PC-3 (cell line): ENCODE measurements around the gene CRHBP. TPM values are rescaled to one million over a fixed set of nuclear protein-coding genes. Genes with fewer than 3 reads are reported as not detected.

Experiments used
- ATAC-seq: fragments of 200-7000 bp; cut with Tn5 transposase; 2 replicates; pipeline ENCODE4 v1.9.1; 2020; ENCODE audit warnings: mild to moderate bottlenecking, moderate library complexity
- BruUV-seq: library from RNA; stranded (reverse); fragments of 400-500 nt; replicated peaks from 2 replicates; lab custom pipeline; 2021; lab: Mats Ljungman, UMichigan
- CTCF ChIA-PET: fragments of 300-600 bp; sonication (Branson Sonifier 250); formaldehyde crosslinking; loops from one replicate; lab custom pipeline; 2022; ENCODE audit warnings: antibody characterized with exemption; lab: Charles Lee
- POLR2A ChIA-PET: fragments of 300-600 bp; sonication (Branson Sonifier 250); formaldehyde crosslinking; loops from one replicate; lab custom pipeline; 2022; ENCODE audit warnings: antibody characterized with exemption; ENCODE audit not compliant: unreplicated experiment; lab: Charles Lee
- DNase-seq: peaks from one replicate; pipeline ENCODE4 v3.0.0-alpha.2; 2015
- H2AFZ ChIP-seq: fragments of 300-600 bp; sonication (generic); 2 replicates; pipeline ENCODE4 v1.6.0; 2016; ENCODE audit warnings: antibody characterized with exemption, low read length
- H3F3A ChIP-seq: fragments of 300-600 bp; sonication (generic); one replicate; pipeline ENCODE4 v1.6.0; 2017; ENCODE audit warnings: antibody characterized with exemption, low read length, control low read depth, mild to moderate bottlenecking; ENCODE audit not compliant: unreplicated experiment
- H3K27ac ChIP-seq: fragments of 300-600 bp; sonication (generic); 2 replicates; pipeline ENCODE4 v1.5.1; 2016; ENCODE audit warnings: mild to moderate bottlenecking, low read length
- H3K27me3 ChIP-seq: fragments of 300-600 bp; sonication (generic); 2 replicates; pipeline ENCODE4 v1.6.1; 2016; ENCODE audit warnings: low read length, mixed read lengths
- H3K36me3 ChIP-seq: fragments of 300-600 bp; sonication (generic); 2 replicates; pipeline ENCODE4 v1.6.1; 2016; ENCODE audit warnings: low read depth, mixed run types, low read length, mixed read lengths
- H3K4me1 ChIP-seq: fragments of 300-600 bp; sonication (generic); 2 replicates; pipeline ENCODE4 v1.5.1; 2016; ENCODE audit warnings: low read length; ENCODE audit not compliant: insufficient read depth
- H3K4me2 ChIP-seq: fragments of 300-600 bp; sonication (generic); 2 replicates; pipeline ENCODE4 v1.6.0; 2016; ENCODE audit warnings: low read length
- H3K4me3 ChIP-seq: fragments of 300-600 bp; sonication (generic); 2 replicates; pipeline ENCODE4 v1.5.1; 2016; ENCODE audit warnings: mild to moderate bottlenecking, low read length, mixed read lengths
- H3K79me2 ChIP-seq: fragments of 300-600 bp; sonication (generic); 2 replicates; pipeline ENCODE4 v1.6.1; 2017; ENCODE audit warnings: low read length, mixed read lengths
- H3K9ac ChIP-seq: fragments of 300-600 bp; sonication (generic); 2 replicates; pipeline ENCODE4 v1.6.0; 2016; ENCODE audit warnings: mild to moderate bottlenecking, low read length
- H3K9me2 ChIP-seq: fragments of 300-600 bp; sonication (generic); replicated peaks from 2 replicates; pipeline ENCODE4 v1.6.1; 2016; ENCODE audit warnings: mixed run types, low read length, mixed read lengths
- H3K9me3 ChIP-seq: fragments of 300-600 bp; sonication (generic); 2 replicates; pipeline ENCODE4 v1.6.1; 2016; ENCODE audit warnings: low read length, mixed read lengths
- H4K20me1 ChIP-seq: fragments of 300-600 bp; sonication (generic); 2 replicates; pipeline ENCODE4 v1.6.1; 2016; ENCODE audit warnings: low read length, mixed read lengths
- CTCF ChIP-seq: fragments of 300-600 bp; sonication (generic); conservative IDR thresholded peaks from 2 replicates; pipeline ENCODE4 v1.5.1; 2017; ENCODE audit warnings: antibody characterized with exemption, low read depth, mild to moderate bottlenecking, low read length
- EZH2 ChIP-seq: fragments of 300-600 bp; sonication (generic); IDR thresholded peaks from one replicate; pipeline ENCODE4 v1.6.1; 2017; ENCODE audit warnings: antibody characterized with exemption, mild to moderate bottlenecking, low read length; ENCODE audit not compliant: unreplicated experiment
- EZH2phosphoT487 ChIP-seq: fragments of 300-600 bp; sonication (generic); IDR thresholded peaks from 2 replicates; pipeline ENCODE4 v1.6.1; 2018; ENCODE audit warnings: mild to moderate bottlenecking, antibody characterized with exemption, low read length, borderline replicate concordance
- intact Hi-C: fragments of 100-400 bp; cut with micrococcal nuclease; formaldehyde crosslinking; loops from 2 replicates; pipeline ENCODE4 v1.9.0; 2023
- total RNA-seq: library from RNA; depleted of rRNA; stranded (reverse); fragments of >200 nt; gene quantifications from 2 replicates; pipeline ENCODE4 v1.2.3, GENCODE V29; 2014

CRHBP gene
- total RNA-seq, 1 experiment from 2014 or later = not detected

GRCh38 chr5:77010243-77010642, 57.4 kb downstream of the CRHBP start:
- Histone ChIP-seq H3K4me2 (no peak overlapping the region), H3K36me3 (no peaks in the 10 kb centered on the region), H3K9me3 (no peaks in the 10 kb centered on the region), H3K9me2 (no peaks in the 10 kb centered on the region), H4K20me1 (no peaks in the 10 kb centered on the region), H3K27ac (no peak overlapping the region), H3K9ac (no peak overlapping the region), H3K4me1 (no peaks in the 10 kb centered on the region; the same call in 1 of the 2 replicates), H3K27me3 (no peaks in the 10 kb centered on the region), H3K4me3 (no peak overlapping the region), H3K79me2 (no peaks in the 10 kb centered on the region), H3F3A (no peaks in the 10 kb centered on the region), H2AFZ (no peak overlapping the region)
- DNase-seq (no peak), ATAC-seq (no peak; the same call in 1 of the 2 replicates)
- TF ChIP-seq CTCF (no peak), EZH2phosphoT487 (no peak), EZH2 (no peak)
- BruUV-seq = no TSS peak
- ChIA-PET POLR2A (no interaction called here), CTCF (no interaction called here)
- intact Hi-C loops = loop anchor here (10.0 kb wide), 2 partner anchors 225 to 295 kb away; partner anchors contain the start of gene F2R

- intact Hi-C loops = loop anchor here (10.0 kb wide), 2 partner anchors 227 to 297 kb away; partner anchors contain the start of gene F2R
- no peak for ATAC-seq
- no TSS peak for BruUV-seq
- no peak overlapping the region for H3K4me3 ChIP-seq
- H3K27me3 ChIP-seq = no peaks in the 10 kb centered on the region
- H3K27ac ChIP-seq = no peak overlapping the region
- TF ChIP-seq EZH2 (no peak), EZH2phosphoT487 (no peak), CTCF (no peak)
- no peak for DNase-seq
- no peaks in the 10 kb centered on the region; the same call in 1 of the 2 replicates for H3K4me1 ChIP-seq
- H3K4me2 ChIP-seq = no peak overlapping the region
- H3K9ac ChIP-seq = no peak overlapping the region
- no peaks in the 10 kb centered on the region for H3K36me3 ChIP-seq
- H4K20me1 ChIP-seq = no peaks in the 10 kb centered on the region
- POLR2A ChIA-PET = interaction anchor here (0.6 kb wide), 1 partner anchor 1208 kb away, joined by 3 read pairs; no protein-coding TSS in a partner anchor
- no peaks in the 10 kb centered on the region for H3K9me2 ChIP-seq
- H3K9me3 ChIP-seq = no peaks in the 10 kb centered on the region
- no peaks in the 10 kb centered on the region for H3F3A ChIP-seq
- no peak overlapping the region for H2AFZ ChIP-seq
- H3K79me2 ChIP-seq = no peaks in the 10 kb centered on the region
- CTCF ChIA-PET = no interaction called here
These were observed 58.7 kb downstream of the CRHBP start for GRCh38 chr5:77011498-77011897.

GRCh38 chr5:77012601-77013000, 59.8 kb downstream of the CRHBP start:
- CTCF ChIA-PET = no interaction called here
- no peak overlapping the region for H3K27ac ChIP-seq
- intact Hi-C loops = loop anchor here (10.0 kb wide), 2 partner anchors 228 to 298 kb away; partner anchors contain the start of gene F2R

More at GRCh38 chr5:77012601-77013000, 59.8 kb downstream of the CRHBP start:
- Histone ChIP-seq H3K27me3 (no peaks in the 10 kb centered on the region), H3K36me3 (no peaks in the 10 kb centered on the region), H3K79me2 (no peaks in the 10 kb centered on the region), H3K4me3 (no peak overlapping the region), H2AFZ (no peak overlapping the region), H3K4me2 (no peak overlapping the region), H3K9me3 (no peaks in the 10 kb centered on the region), H3K9me2 (no peaks in the 10 kb centered on the region), H3K9ac (no peak overlapping the region), H3K4me1 (no peaks in the 10 kb centered on the region; the same call in 1 of the 2 replicates), H3F3A (no peaks in the 10 kb centered on the region), H4K20me1 (no peaks in the 10 kb centered on the region)
- TF ChIP-seq CTCF = no peak
- TF ChIP-seq EZH2phosphoT487 = no peak
- TF ChIP-seq EZH2 = no peak
- ATAC-seq (peak; percentile 59; the same call in 1 of the 2 replicates), DNase-seq (peak; percentile 59)
- BruUV-seq = no TSS peak
- POLR2A ChIA-PET = no interaction called here
